NT2/D1 (cell line): ENCODE measurements around the gene CCDC171.

Source experiments
- DNase-seq: peaks from one replicate; pipeline ENCODE4 v3.0.0-alpha.2; 2011; ENCODE audit warnings: low read depth, low spot score
- H3K27me3 ChIP-seq: 2 replicates; pipeline ENCODE4 v1.6.0; 2011; ENCODE audit warnings: mild to moderate bottlenecking; ENCODE audit not compliant: insufficient read length, insufficient read depth
- H3K36me3 ChIP-seq: 2 replicates; pipeline ENCODE4 v1.6.1; 2011; ENCODE audit warnings: mild to moderate bottlenecking, low read length, mixed read lengths; ENCODE audit not compliant: insufficient read depth, insufficient read length
- H3K4me1 ChIP-seq: 2 replicates; pipeline ENCODE4 v1.5.1; 2011; ENCODE audit not compliant: insufficient read depth, insufficient read length
- H3K4me3 ChIP-seq: 2 replicates; pipeline ENCODE4 v1.5.1; 2011; ENCODE audit warnings: low read depth; ENCODE audit not compliant: insufficient read length
- H3K9ac ChIP-seq: 2 replicates; pipeline ENCODE4 v1.6.0; 2011; ENCODE audit warnings: low read depth; ENCODE audit not compliant: insufficient read length
- H3K9me3 ChIP-seq: 2 replicates; pipeline ENCODE4 v1.5.1; 2011; ENCODE audit warnings: mild to moderate bottlenecking, low read length; ENCODE audit not compliant: insufficient read depth
- SUZ12 ChIP-seq: IDR thresholded peaks from 2 replicates; pipeline ENCODE4 v1.6.1; 2011; ENCODE audit not compliant: insufficient read length, insufficient read depth; ENCODE audit errors: extremely low read depth
- YY1 ChIP-seq: IDR thresholded peaks from 2 replicates; pipeline ENCODE4 v1.6.1; 2011; ENCODE audit not compliant: insufficient read length, insufficient read depth
- ZNF274 ChIP-seq: IDR thresholded peaks from 2 replicates; pipeline ENCODE4 v1.6.1; 2011; ENCODE audit warnings: mild to moderate bottlenecking, low read depth, low read length

The CCDC171 gene

GRCh38 chr9:15606643-15607472 lies 54.0 kb downstream of the CCDC171 start:
- Histone ChIP-seq H3K4me1 (no peaks in the 10 kb centered on the region), H3K9me3 (no peaks in the 10 kb centered on the region), H3K36me3 (no peaks in the 10 kb centered on the region), H3K27me3 (no peaks in the 10 kb centered on the region), H3K9ac (no peak overlapping the region), H3K4me3 (no peak overlapping the region)
- no peak for TF ChIP-seq ZNF274
- no peak for TF ChIP-seq YY1
- TF ChIP-seq SUZ12 = no peak
- no peak for DNase-seq

GRCh38 chr9:15612962-15613361 lies 60.1 kb downstream of the CCDC171 start:
- Histone ChIP-seq H3K27me3 (no peaks in the 10 kb centered on the region), H3K4me1 (no peaks in the 10 kb centered on the region), H3K36me3 (no peaks in the 10 kb centered on the region), H3K4me3 (no peak overlapping the region), H3K9me3 (no peaks in the 10 kb centered on the region), H3K9ac (no peak overlapping the region)
- no peak for TF ChIP-seq ZNF274
- no peak for TF ChIP-seq SUZ12
- TF ChIP-seq YY1 = no peak
- no peak for DNase-seq

- no peaks in the 10 kb centered on the region for H3K9me3 ChIP-seq
- no peak for DNase-seq
- no peak for TF ChIP-seq SUZ12
- H3K4me3 ChIP-seq = no peak overlapping the region
- no peaks in the 10 kb centered on the region for H3K4me1 ChIP-seq
- no peaks in the 10 kb centered on the region for H3K27me3 ChIP-seq
- H3K9ac ChIP-seq = no peak overlapping the region
- no peaks in the 10 kb centered on the region for H3K36me3 ChIP-seq
These were observed 64.9 kb downstream of the CCDC171 start for GRCh38 chr9:15617782-15618181.

GRCh38 chr9:15618540-15619331 lies 65.9 kb downstream of the CCDC171 start:
- Histone ChIP-seq H3K9me3 (no peaks in the 10 kb centered on the region), H3K9ac (no peak overlapping the region), H3K36me3 (no peaks in the 10 kb centered on the region), H3K4me3 (no peak overlapping the region), H3K4me1 (no peaks in the 10 kb centered on the region), H3K27me3 (no peaks in the 10 kb centered on the region)
- no peak for DNase-seq
- TF ChIP-seq SUZ12 (no peak), YY1 (no peak), ZNF274 (no peak)

- Histone ChIP-seq H3K9ac (no peak overlapping the region), H3K36me3 (no peaks in the 10 kb centered on the region), H3K4me1 (no peaks in the 10 kb centered on the region), H3K9me3 (no peaks in the 10 kb centered on the region), H3K4me3 (no peak overlapping the region), H3K27me3 (no peaks in the 10 kb centered on the region)
- TF ChIP-seq ZNF274 (no peak), SUZ12 (no peak), YY1 (no peak)
- no peak for DNase-seq
These were observed 69.6 kb downstream of the CCDC171 start for GRCh38 chr9:15622318-15622971.

GRCh38 chr9:15635752-15636151 lies 82.9 kb downstream of the CCDC171 start:
- Histone ChIP-seq H3K36me3 (no peaks in the 10 kb centered on the region), H3K4me3 (no peak overlapping the region), H3K9me3 (no peaks in the 10 kb centered on the region), H3K9ac (no peak overlapping the region), H3K4me1 (no peaks in the 10 kb centered on the region), H3K27me3 (no peaks in the 10 kb centered on the region)
- DNase-seq = no peak
- TF ChIP-seq SUZ12 (no peak), ZNF274 (no peak), YY1 (no peak)

GRCh38 chr9:15640121-15640520 lies 87.3 kb downstream of the CCDC171 start:
- no peak for DNase-seq
- H3K36me3 ChIP-seq = no peaks in the 10 kb centered on the region
- H3K27me3 ChIP-seq = no peaks in the 10 kb centered on the region
- H3K4me3 ChIP-seq = no peak overlapping the region
- no peak overlapping the region for H3K9ac ChIP-seq
- TF ChIP-seq ZNF274 (no peak), SUZ12 (no peak), YY1 (no peak)
- H3K4me1 ChIP-seq = no peaks in the 10 kb centered on the region
- H3K9me3 ChIP-seq = peaks cover 17% of the 10 kb centered on the region
